ENCODE data around the gene MINK1.

GRCh38 chr17:4945944-4946280, 112.8 kb downstream of the MINK1 start:
- TF ChIP-seq CTCF (conservative IDR thresholded peaks at IDR 0.05; ENCODE audit: low read length) (no peak), EZH2phosphoT487 (IDR thresholded peaks at IDR 0.05; ENCODE audit: borderline replicate concordance, low read depth, low read length) (no peak)
